ENCODE data around the gene ART1. TPM values are rescaled to one million over a fixed set of nuclear protein-coding genes. Genes with fewer than 3 reads are reported as not detected.
A peak's percentile ranks its signal among the peaks of the same experiment; 100 is the strongest.

ART1 gene
- total and polyA plus RNA-seq, 2 of the 8 experiments (the other 6 are each of a cell fraction or from before 2014, with no cell fraction given) = not detected

- Histone ChIP-seq H3K27me3 (replicated peaks in 1 of 4; ENCODE audit: control insufficient read depth in 3 of 4, extremely low read depth in 1 of 4, insufficient read depth in 3 of 4, low read length in 3 of 4) (peaks cover 0 to 6% (median 0%) of the 10 kb centered on the region in 4 experiments; a peak in 4 of 7 replicates), H3K14ac (ENCODE audit: insufficient read length) (peak overlapping the region; percentile 28), H3K79me2 (ENCODE audit: control insufficient read depth in 1 of 2, insufficient read depth in 2 of 2, low read length in 2 of 2) (no peaks in the 10 kb centered on the region), H2BK15ac (ENCODE audit: low read length) (no peak overlapping the region), H3K4me1 (replicated peaks in 1 of 4; ENCODE audit: control insufficient read depth in 3 of 4, insufficient read depth in 4 of 4, low read length in 3 of 4) (peaks cover 0 to 10% (median 1%) of the 10 kb centered on the region in 4 experiments; a peak in 4 of 7 replicates), H3K36me3 (ENCODE audit: control insufficient read depth in 2 of 4, insufficient read depth in 4 of 4, low read length in 3 of 4) (no peaks in the 10 kb centered on the region), H3K79me1 (ENCODE audit: low read depth, low read length) (no peaks in the 10 kb centered on the region), H4K20me1 (replicated peaks in 1 of 2; ENCODE audit: control insufficient read depth in 1 of 2, insufficient read depth in 2 of 2, low read length in 2 of 2) (no peaks in the 10 kb centered on the region), H2BK120ac (replicated peaks; ENCODE audit: low read depth, low read length) (peak overlapping the region; percentile 66), H3K9ac (replicated peaks in 1 of 4; ENCODE audit: extremely low read depth in 1 of 4, low read depth in 3 of 4, low read length in 3 of 4) (no peak overlapping the region), H2BK12ac (ENCODE audit: low read depth, low read length) (no peak overlapping the region), H2BK20ac (ENCODE audit: low read length) (no peak overlapping the region), H3K56ac (replicated peaks; ENCODE audit: insufficient read length, low read depth, low read length) (no peak overlapping the region), H4K8ac (ENCODE audit: extremely low read depth, insufficient read depth, low read length) (no peak overlapping the region), H3K23ac (ENCODE audit: insufficient read length) (no peak overlapping the region), H4K5ac (ENCODE audit: insufficient read length, low read depth, low read length) (no peak overlapping the region), H2AK5ac (ENCODE audit: low read depth, low read length) (no peak overlapping the region), H3K27ac (ENCODE audit: low read depth, low read length) (no peak overlapping the region), H2BK5ac (ENCODE audit: low read depth, low read length) (no peak overlapping the region), H3K4ac (replicated peaks; ENCODE audit: insufficient read length, low read depth, low read length) (no peak overlapping the region), H3K23me2 (ENCODE audit: low read depth, low read length) (peaks cover 14% of the 10 kb centered on the region; the same call in 1 of the 2 replicates), H3K18ac (ENCODE audit: extremely low read depth, low read length) (0 out of 2 replicates have a peak overlapping the region, but pooled peaks have one; percentile 60), H2AFZ (ENCODE audit: low read length) (0 out of 2 replicates have a peak overlapping the region, but pooled peaks have one; percentile 79), H3K9me3 (ENCODE audit: insufficient read depth in 2 of 2, low read depth in 1 of 2, low read length in 1 of 2) (peaks cover 7% of the 10 kb centered on the region in 2 experiments; a peak in 2 of 4 replicates), H3K4me2 (ENCODE audit: insufficient read depth in 1 of 2, low read depth in 2 of 2, low read length in 2 of 2) (peak overlapping the region; percentile 76 to 88), H4K91ac (replicated peaks; ENCODE audit: insufficient read length, low read length) (no peak overlapping the region), H3K4me3 (ENCODE audit: extremely low read depth in 1 of 4, insufficient read depth in 2 of 4, low read depth in 3 of 4, low read length in 4 of 4) (peak overlapping the region in 3 of 4 experiments; percentile 51 to 63 (median 62); a peak in 5 of 8 replicates)
- ChIA-PET POLR2A (ENCODE audit: partially characterized antibody) (interaction anchor here (0.7 kb wide), 1 partner anchor 18 kb away, joined by 3 read pairs; no protein-coding TSS in a partner anchor), CTCF (ENCODE audit: partially characterized antibody) (no interaction called here)
- FAIRE-seq = no peak
- 60% methylated on average over 8 of the region's 8 CpGs; no CpG with 5 or more reads in 1 of the 2 experiments for WGBS, 2 experiments (ENCODE audit: extremely low coverage in 1 of 2, insufficient coverage in 1 of 2, insufficient read length in 1 of 2, insufficient replicate concordance in 2 of 2, low coverage in 1 of 2, low lambda C conversion rate in 2 of 2, missing lambda C conversion rate in 1 of 2)
- TF ChIP-seq BRCA1 (IDR thresholded peaks at IDR 0.05; ENCODE audit: low read depth, low read length) = no peak
- no peak for TF ChIP-seq RXRA (IDR thresholded peaks at IDR 0.05; ENCODE audit: insufficient read depth, low read depth, low read length)
- TF ChIP-seq EGR1 (IDR thresholded peaks at IDR 0.05; ENCODE audit: borderline replicate concordance, low read depth, low read length) = no peak
- no peak for TF ChIP-seq SIX5 (IDR thresholded peaks at IDR 0.05; ENCODE audit: low read depth, low read length)
- no peak for TF ChIP-seq CTBP2 (IDR thresholded peaks at IDR 0.05; ENCODE audit: borderline replicate concordance, insufficient read depth, insufficient read length, low read length)
- no peak for TF ChIP-seq MAFK (IDR thresholded peaks at IDR 0.05; ENCODE audit: low read depth, low read length)
- TF ChIP-seq CHD1 (IDR thresholded peaks at IDR 0.05; ENCODE audit: low read depth, low read length) = no peak
- no peak for TF ChIP-seq KDM5A (IDR thresholded peaks at IDR 0.05; ENCODE audit: low read length)
- no peak for TF ChIP-seq CBX8 (IDR thresholded peaks at IDR 0.05; ENCODE audit: borderline replicate concordance, low read depth, low read length)
- no peak for TF ChIP-seq BCL11A (IDR thresholded peaks at IDR 0.05; ENCODE audit: low read depth in 2 of 2, low read length in 2 of 2)
- no peak for DNase-seq (ENCODE audit: low read depth in 1 of 2, low spot score in 2 of 2)
Measured at GRCh38 chr11:3641191-3641590, 3.7 kb upstream of the ART1 start.

Measured in H1 (cell line).